Measurements from ENCODE around the gene DNAJC5G. TPM values are rescaled to one million over a fixed set of nuclear protein-coding genes. Genes with fewer than 3 reads are reported as not detected.

DNAJC5G gene
- total and polyA plus RNA-seq, 9 of the 15 experiments (the other 6 are each of a cell fraction or from before 2014, with no cell fraction given) = not detected

DNA sequence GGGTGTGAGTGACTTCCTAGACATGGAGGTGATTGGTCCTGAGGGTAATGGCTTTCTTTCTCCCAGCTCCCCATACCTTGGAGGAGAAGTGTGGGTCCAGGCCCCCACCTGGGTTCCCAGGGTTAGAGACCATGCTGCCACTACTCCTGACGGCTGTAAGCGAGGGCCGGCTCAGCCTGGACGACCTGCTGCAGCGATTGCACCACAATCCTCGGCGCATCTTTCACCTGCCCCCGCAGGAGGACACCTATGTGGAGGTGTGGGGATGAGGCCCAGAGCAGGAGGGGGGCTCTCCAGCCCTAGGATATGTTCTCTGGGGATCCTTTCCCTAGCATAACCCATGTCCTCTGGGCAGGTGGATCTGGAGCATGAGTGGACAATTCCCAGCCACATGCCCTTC lies 36.3 kb upstream of the DNAJC5G start:
- Histone ChIP-seq H4K20me1 (replicated peaks; ENCODE audit: control insufficient read depth, insufficient read depth, low read length) (0 out of 2 replicates have a peak, but pooled peaks cover 4% of the 10 kb centered on the region), H3K4me2 (ENCODE audit: insufficient read depth, low read length) (no peak overlapping the region), H3K9me1 (ENCODE audit: control insufficient read depth, insufficient read depth, low read length) (no peaks in the 10 kb centered on the region), H3K9me3 (replicated peaks; ENCODE audit: control insufficient read depth, insufficient read depth, low read depth, low read length) (no peaks in the 10 kb centered on the region), H2AFZ (ENCODE audit: low read depth, low read length) (no peak overlapping the region), H3K4me1 (replicated peaks in 1 of 2; ENCODE audit: control insufficient read depth in 2 of 2, insufficient read depth in 2 of 2, low read length in 2 of 2) (peaks cover 0 to 6% of the 10 kb centered on the region in 2 experiments; a peak in 1 of 5 replicates), H3K79me2 (ENCODE audit: control insufficient read depth, insufficient read depth, low read length) (no peaks in the 10 kb centered on the region), H3K27ac (ENCODE audit: extremely low read depth, low read depth, low read length) (no peak overlapping the region), H3K9ac (ENCODE audit: insufficient read depth in 1 of 2, low read depth in 2 of 2, low read length in 2 of 2) (no peak overlapping the region), H3K27me3 (ENCODE audit: control insufficient read depth in 2 of 2, insufficient read depth in 2 of 2, low read length in 2 of 2) (no peaks in the 10 kb centered on the region), H3K4me3 (no peak overlapping the region), H3K36me3 (ENCODE audit: control insufficient read depth, insufficient read depth, low read length) (peaks cover 98% of the 10 kb centered on the region)
- in situ Hi-C loops (cut with MboI) (loop anchor here (5.0 kb wide), 1 partner anchor 48 kb away; no protein-coding TSS in a partner anchor), intact Hi-C loops (cut with micrococcal nuclease) (no loop called here)
- no peak for ATAC-seq
- 94% methylated on average over 8 of the region's 8 CpGs for WGBS (ENCODE audit: insufficient coverage, low coverage, missing lambda C conversion rate)
- no peak for TF ChIP-seq HMG20A (CRISPR knock-in tag; conservative IDR thresholded peaks at IDR 0.05)
- no peak for TF ChIP-seq ADNP (tag; IDR thresholded peaks at IDR 0.05)
- TF ChIP-seq, protein P1, sequence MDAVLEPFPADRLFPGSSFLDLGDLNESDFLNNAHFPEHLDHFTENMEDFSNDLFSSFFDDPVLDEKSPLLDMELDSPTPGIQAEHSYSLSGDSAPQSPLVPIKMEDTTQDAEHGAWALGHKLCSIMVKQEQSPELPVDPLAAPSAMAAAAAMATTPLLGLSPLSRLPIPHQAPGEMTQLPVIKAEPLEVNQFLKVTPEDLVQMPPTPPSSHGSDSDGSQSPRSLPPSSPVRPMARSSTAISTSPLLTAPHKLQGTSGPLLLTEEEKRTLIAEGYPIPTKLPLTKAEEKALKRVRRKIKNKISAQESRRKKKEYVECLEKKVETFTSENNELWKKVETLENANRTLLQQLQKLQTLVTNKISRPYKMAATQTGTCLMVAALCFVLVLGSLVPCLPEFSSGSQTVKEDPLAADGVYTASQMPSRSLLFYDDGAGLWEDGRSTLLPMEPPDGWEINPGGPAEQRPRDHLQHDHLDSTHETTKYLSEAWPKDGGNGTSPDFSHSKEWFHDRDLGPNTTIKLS (IDR thresholded peaks at IDR 0.05; ENCODE audit: borderline replicate concordance, low read depth) = no peak
- TF ChIP-seq ZSCAN29 (IDR thresholded peaks at IDR 0.05) = no peak
- no peak for TF ChIP-seq ZNF507 (tag; conservative IDR thresholded peaks at IDR 0.05)
- no peak for TF ChIP-seq GATAD2B (IDR thresholded peaks at IDR 0.05; ENCODE audit: borderline replicate concordance)
- no peak for TF ChIP-seq U2AF1 (optimal IDR thresholded peaks at IDR 0.05; ENCODE audit: low read depth, low read length)
- TF ChIP-seq SNIP1 (IDR thresholded peaks at IDR 0.05; ENCODE audit: low read depth) = no peak
- TF ChIP-seq BRF1 (IDR thresholded peaks at IDR 0.05; ENCODE audit: borderline replicate concordance, extremely low read depth, insufficient read length) = no peak
- TF ChIP-seq MBD2 (IDR thresholded peaks at IDR 0.05; ENCODE audit: borderline replicate concordance, low read depth) = no peak
- TF ChIP-seq, protein P2, sequence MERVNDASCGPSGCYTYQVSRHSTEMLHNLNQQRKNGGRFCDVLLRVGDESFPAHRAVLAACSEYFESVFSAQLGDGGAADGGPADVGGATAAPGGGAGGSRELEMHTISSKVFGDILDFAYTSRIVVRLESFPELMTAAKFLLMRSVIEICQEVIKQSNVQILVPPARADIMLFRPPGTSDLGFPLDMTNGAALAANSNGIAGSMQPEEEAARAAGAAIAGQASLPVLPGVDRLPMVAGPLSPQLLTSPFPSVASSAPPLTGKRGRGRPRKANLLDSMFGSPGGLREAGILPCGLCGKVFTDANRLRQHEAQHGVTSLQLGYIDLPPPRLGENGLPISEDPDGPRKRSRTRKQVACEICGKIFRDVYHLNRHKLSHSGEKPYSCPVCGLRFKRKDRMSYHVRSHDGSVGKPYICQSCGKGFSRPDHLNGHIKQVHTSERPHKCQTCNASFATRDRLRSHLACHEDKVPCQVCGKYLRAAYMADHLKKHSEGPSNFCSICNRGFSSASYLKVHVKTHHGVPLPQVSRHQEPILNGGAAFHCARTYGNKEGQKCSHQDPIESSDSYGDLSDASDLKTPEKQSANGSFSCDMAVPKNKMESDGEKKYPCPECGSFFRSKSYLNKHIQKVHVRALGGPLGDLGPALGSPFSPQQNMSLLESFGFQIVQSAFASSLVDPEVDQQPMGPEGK (CRISPR knock-in tag; IDR thresholded peaks at IDR 0.05; ENCODE audit: borderline replicate concordance) = no peak
- no peak for DNase-seq (ENCODE audit: extremely low read depth in 1 of 4, low spot score in 3 of 4)
- FAIRE-seq = no peak
- POLR2A ChIA-PET = no interaction called here
- CTCF ChIA-PET (ENCODE audit: low intra/inter-chr PET ratio) = no interaction called here
- BruUV-seq (replicated peaks) = no TSS peak

Data from K562 (cell line).